Upper lobe of left lung (tissue), 6 donors: ENCODE measurements around the gene PLB1. TPM values are rescaled to one million over a fixed set of nuclear protein-coding genes. Genes with fewer than 3 reads are reported as not detected.
A peak's percentile ranks its signal among the peaks of the same experiment; 100 is the strongest.

Source experiments
- ATAC-seq, 2 donors: fragments of 200-7000 bp; cut with Tn5 transposase; one replicate each; pipeline ENCODE4 v1.9.1; 2022; ENCODE audit warnings: mild to moderate bottlenecking in 2 of 2, moderate library complexity in 2 of 2; ENCODE audit not compliant: low FRiP score in 2 of 2
- DNase-seq, 2 donors: peaks; one replicate each; pipeline ENCODE4 v3.0.0-alpha.2; 2019 to 2020
- H3K27ac ChIP-seq, 4 donors: fragments of 200-600 bp; sonication (generic); one replicate each; pipeline ENCODE4 v1.5.1; 2016 to 2019
- H3K27me3 ChIP-seq, 4 donors: fragments of 200-600 bp; sonication (generic); one replicate each; pipeline ENCODE4 v1.5.1; 2017 to 2019
- H3K36me3 ChIP-seq, 4 donors: fragments of 200-600 bp; sonication (generic); one replicate each; pipeline ENCODE4 v1.5.1; 2016 to 2019
- H3K4me1 ChIP-seq, 4 donors: fragments of 200-600 bp; sonication (generic); one replicate each; pipeline ENCODE4 v1.5.1; 2018 to 2019
- H3K4me3 ChIP-seq, 4 donors: fragments of 200-600 bp; sonication (generic); one replicate each; pipeline ENCODE4 v1.5.1; 2017 to 2019; ENCODE audit warnings: mild to moderate bottlenecking in 2 of 4, moderate library complexity in 1 of 4
- H3K9me3 ChIP-seq, 4 donors: fragments of 200-600 bp; sonication (generic); one replicate each; pipeline ENCODE4 v1.5.1; 2018 to 2019
- CTCF ChIP-seq, 6 experiments: fragments of 450-650 bp in 4 of 6; fragments of 200-600 bp in 2 of 6; sonication (generic) in 2 of 6; IDR thresholded peaks; one replicate each; pipeline ENCODE4 v1.5.1; 2016 to 2019; ENCODE audit warnings: antibody characterized with exemption in 6 of 6
- EP300 ChIP-seq, 4 donors: sonication (generic); formaldehyde crosslinking; IDR thresholded peaks; one replicate each; pipeline ENCODE4 v1.5.1; 2017; ENCODE audit warnings: antibody characterized with exemption in 4 of 4, control low read depth in 2 of 4
- POLR2A ChIP-seq, 4 donors: fragments of 450-650 bp; IDR thresholded peaks; one replicate each; pipeline ENCODE4 v1.5.1; 2016 to 2017; ENCODE audit warnings: antibody characterized with exemption in 4 of 4, mild to moderate bottlenecking in 2 of 4
- POLR2AphosphoS5 ChIP-seq, 2 donors: sonication (generic); formaldehyde crosslinking; IDR thresholded peaks; one replicate each; pipeline ENCODE4 v1.5.1; 2017; ENCODE audit warnings: antibody characterized with exemption in 2 of 2
- WGBS, 2 donors: methylation state at CpG; one replicate each; pipeline ENCODE4 v1.1.5; 2017 to 2018; 5-methylcytosine and 5-hydroxymethylcytosine counted together
- total RNA-seq, 6 donors: library from RNA; depleted of rRNA in 4 of 6; stranded (reverse); fragments of >200 nt in 4 of 6; gene quantifications; one replicate each; pipeline versions ENCODE4 v1.1.0 to v1.2.1, GENCODE V29; 2016 to 2021
- donor health status: DM: no; HTN: no; CAD: no; lungs with moderate emphysema.
- donor health status: DM: no; HTN: yes; CAD: no; lungs with severe emphysema.

The PLB1 gene
- total RNA-seq, 6 donors from 2014 or later, result 3.1 to 9.1 (median 5.4) TPM

- TF ChIP-seq POLR2AphosphoS5 (IDR thresholded peaks at IDR 0.05) (no peak), CTCF (IDR thresholded peaks at IDR 0.05) (no peak), EP300 (IDR thresholded peaks at IDR 0.05) (no peak), POLR2A (IDR thresholded peaks at IDR 0.05) (no peak)
Measured at GRCh38 chr2:28477645-28478044, 18.2 kb upstream of the PLB1 start.

DNA sequence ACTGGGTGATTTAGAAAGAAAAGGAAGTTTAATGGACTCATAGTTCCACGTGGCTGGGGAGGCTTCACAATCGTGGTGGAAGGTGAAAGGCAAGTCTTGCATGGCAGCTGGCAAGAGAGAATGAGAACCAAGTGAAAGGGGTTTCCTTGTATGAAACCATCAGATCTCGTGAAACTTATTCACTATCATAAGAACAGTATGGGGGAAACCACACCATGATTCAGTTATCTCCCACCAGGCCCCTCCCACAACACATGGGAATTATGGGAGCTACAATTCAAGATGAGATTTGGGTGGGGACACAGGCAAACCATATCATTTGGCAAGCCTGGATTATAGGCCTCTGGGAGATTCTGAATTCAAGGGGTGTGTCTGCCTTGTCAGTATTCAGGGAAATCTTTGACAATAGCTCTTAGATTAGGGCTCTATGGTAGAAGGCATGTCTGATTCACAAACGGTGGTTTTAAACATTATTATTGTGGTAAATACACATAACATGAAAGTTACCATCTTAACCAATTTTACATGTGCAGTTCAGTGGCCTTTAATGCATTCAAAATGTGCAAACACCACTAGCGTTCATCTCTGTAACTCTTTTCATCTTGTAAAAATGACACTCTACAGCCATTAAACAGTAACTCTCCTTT is 15.3 kb upstream of the PLB1 start:
- no peaks in the 10 kb centered on the region for H3K4me1 ChIP-seq
- DNase-seq, result no peak
- H3K27ac ChIP-seq, result no peak overlapping the region
- 71 to 74% methylated on average over 5 of the region's 5 CpGs for WGBS, 2 donors
- TF ChIP-seq CTCF (IDR thresholded peaks at IDR 0.05), result no peak
- TF ChIP-seq POLR2A (IDR thresholded peaks at IDR 0.05), result no peak
- no peak for TF ChIP-seq POLR2AphosphoS5 (IDR thresholded peaks at IDR 0.05)
- no peak for TF ChIP-seq EP300 (IDR thresholded peaks at IDR 0.05)
- no peak for ATAC-seq
- H3K27me3 ChIP-seq, result no peaks in the 10 kb centered on the region
- H3K9me3 ChIP-seq, result no peaks in the 10 kb centered on the region
- no peak overlapping the region for H3K4me3 ChIP-seq
- no peaks in the 10 kb centered on the region for H3K36me3 ChIP-seq

More at GRCh38 chr2:28477645-28478044, 18.2 kb upstream of the PLB1 start:
- Histone ChIP-seq H3K27ac (no peak overlapping the region), H3K4me1 (no peaks in the 10 kb centered on the region), H3K36me3 (no peaks in the 10 kb centered on the region), H3K9me3 (no peaks in the 10 kb centered on the region), H3K27me3 (no peaks in the 10 kb centered on the region), H3K4me3 (no peak overlapping the region)
- ATAC-seq (no peak), DNase-seq (no peak)
- WGBS, 2 donors, result 71 to 76% methylated on average over 3 of the region's 3 CpGs

DNA sequence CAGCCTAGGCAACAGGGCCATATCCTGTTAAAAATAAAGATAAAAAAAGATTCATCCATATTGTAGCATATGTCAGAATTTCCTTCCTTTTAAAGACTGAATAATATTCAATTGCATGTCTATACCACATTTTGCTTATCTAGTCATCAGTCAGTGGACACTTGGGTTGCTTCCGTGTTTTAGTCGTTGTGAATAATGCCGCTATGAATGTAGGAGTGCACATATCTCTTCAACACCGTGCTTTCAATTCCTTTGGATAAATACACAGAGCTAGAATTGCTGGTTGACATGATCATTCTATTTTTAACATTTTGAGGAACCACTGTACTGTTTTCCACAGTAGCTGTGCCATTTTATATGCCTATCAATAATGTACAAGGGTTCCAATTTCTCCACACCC is 14.0 kb upstream of the PLB1 start:
- ATAC-seq, result no peak
- Histone ChIP-seq H3K27ac (no peak overlapping the region), H3K27me3 (no peaks in the 10 kb centered on the region), H3K4me1 (no peaks in the 10 kb centered on the region), H3K4me3 (no peak overlapping the region), H3K9me3 (no peaks in the 10 kb centered on the region), H3K36me3 (no peaks in the 10 kb centered on the region)
- DNase-seq, result no peak
- WGBS, 2 donors, result 65 to 73% methylated on average over 4 of the region's 4 CpGs
- TF ChIP-seq CTCF (IDR thresholded peaks at IDR 0.05) (no peak), POLR2A (IDR thresholded peaks at IDR 0.05) (no peak), EP300 (IDR thresholded peaks at IDR 0.05) (no peak), POLR2AphosphoS5 (IDR thresholded peaks at IDR 0.05) (no peak)

GRCh38 chr2:28484835-28485234 is 11.0 kb upstream of the PLB1 start:
- 95 to 98% methylated on average over 3 of the region's 3 CpGs for WGBS, 2 donors
- Histone ChIP-seq H3K36me3 (no peaks in the 10 kb centered on the region), H3K9me3 (no peaks in the 10 kb centered on the region), H3K4me3 (no peak overlapping the region), H3K27me3 (no peaks in the 10 kb centered on the region), H3K4me1 (no peaks in the 10 kb centered on the region), H3K27ac (no peak overlapping the region)
- no peak for ATAC-seq
- no peak for DNase-seq
- TF ChIP-seq POLR2AphosphoS5 (IDR thresholded peaks at IDR 0.05) (no peak), POLR2A (IDR thresholded peaks at IDR 0.05) (no peak), CTCF (IDR thresholded peaks at IDR 0.05) (no peak), EP300 (IDR thresholded peaks at IDR 0.05) (no peak)

DNA sequence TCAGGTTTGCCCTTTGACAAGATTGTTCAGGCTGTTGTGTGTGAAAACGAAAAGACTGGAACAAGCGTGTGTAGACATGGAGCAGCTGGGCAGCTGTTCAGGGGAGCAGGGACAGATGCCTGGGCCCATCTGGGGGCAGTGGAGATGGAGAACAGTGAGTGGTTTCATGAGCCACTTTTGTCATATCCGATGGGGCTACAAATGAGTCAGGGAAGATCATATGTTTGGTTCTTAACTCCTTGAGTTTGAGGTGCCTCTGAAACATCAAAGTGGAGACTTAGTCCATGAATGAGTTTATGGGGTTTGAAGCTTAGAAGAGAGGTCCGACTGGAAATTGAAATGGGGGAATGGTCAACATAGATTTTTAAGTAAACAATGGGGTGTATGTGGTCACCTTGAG is 9.3 kb upstream of the PLB1 start:
- Histone ChIP-seq H3K4me3 (no peak overlapping the region), H3K27me3 (no peaks in the 10 kb centered on the region), H3K36me3 (no peaks in the 10 kb centered on the region), H3K9me3 (no peaks in the 10 kb centered on the region), H3K4me1 (no peaks in the 10 kb centered on the region), H3K27ac (no peak overlapping the region)
- TF ChIP-seq EP300 (IDR thresholded peaks at IDR 0.05) (no peak), POLR2AphosphoS5 (IDR thresholded peaks at IDR 0.05) (no peak), POLR2A (IDR thresholded peaks at IDR 0.05) (no peak), CTCF (IDR thresholded peaks at IDR 0.05) (no peak)
- 88 to 92% methylated on average over 4 of the region's 4 CpGs for WGBS, 2 donors
- DNase-seq (no peak), ATAC-seq (peak in 1 of 2 donors; percentile 12)
